Middle frontal gyrus (tissue), 1 donor: Measurements from ENCODE around the gene ATXN2.
"Not testable (repeated sequence)": the region's sequence is repeated elsewhere in the genome, so short reads cannot be mapped to it uniquely, and the experiment has no call there.

ENCODE experiments used
- DNase-seq: peaks from one replicate; pipeline ENCODE4 v3.0.0-alpha.2; 2015; ENCODE audit warnings: low spot score; ENCODE audit errors: extremely low spot score

The ATXN2 gene

DNA sequence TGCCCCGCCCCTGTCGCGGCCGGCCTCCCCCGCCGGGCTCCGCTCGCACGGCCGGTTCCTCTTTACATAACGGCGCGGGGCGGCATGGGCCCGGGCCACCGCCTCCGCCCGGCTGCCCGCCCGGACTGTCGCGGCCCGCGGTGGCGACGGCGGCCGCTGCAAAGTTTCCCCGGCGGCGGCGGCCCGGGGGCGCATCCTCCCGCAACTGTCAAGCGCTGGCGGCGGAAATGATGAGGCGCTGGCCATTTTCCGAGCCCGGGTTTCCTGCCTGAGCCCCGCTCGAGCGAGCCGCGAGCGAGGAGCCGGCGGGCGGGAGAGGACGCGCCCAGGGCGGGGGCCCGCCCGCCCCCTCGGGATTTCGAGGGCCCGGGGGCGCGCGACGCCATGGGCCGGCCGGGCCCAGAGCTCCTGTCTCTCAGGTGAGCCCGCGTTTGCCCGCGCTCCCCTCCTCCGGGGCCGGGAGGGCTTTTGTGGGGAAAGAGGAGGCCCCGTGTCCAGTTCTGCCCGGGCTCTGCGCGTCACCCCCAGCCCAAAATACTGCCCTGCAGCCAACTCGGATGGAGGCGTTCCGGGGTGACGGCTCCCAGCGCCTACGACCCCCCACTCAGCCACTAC lies 193.1 kb downstream of the ATXN2 start, which contains the start of gene SH2B3:
TSS of gene SH2B3 (plus strand) at position 65 of the 615 bp plus-strand sequence. CDS start 12,223 bp downstream, outside the sequence.
- DNase-seq: no peak

DNA sequence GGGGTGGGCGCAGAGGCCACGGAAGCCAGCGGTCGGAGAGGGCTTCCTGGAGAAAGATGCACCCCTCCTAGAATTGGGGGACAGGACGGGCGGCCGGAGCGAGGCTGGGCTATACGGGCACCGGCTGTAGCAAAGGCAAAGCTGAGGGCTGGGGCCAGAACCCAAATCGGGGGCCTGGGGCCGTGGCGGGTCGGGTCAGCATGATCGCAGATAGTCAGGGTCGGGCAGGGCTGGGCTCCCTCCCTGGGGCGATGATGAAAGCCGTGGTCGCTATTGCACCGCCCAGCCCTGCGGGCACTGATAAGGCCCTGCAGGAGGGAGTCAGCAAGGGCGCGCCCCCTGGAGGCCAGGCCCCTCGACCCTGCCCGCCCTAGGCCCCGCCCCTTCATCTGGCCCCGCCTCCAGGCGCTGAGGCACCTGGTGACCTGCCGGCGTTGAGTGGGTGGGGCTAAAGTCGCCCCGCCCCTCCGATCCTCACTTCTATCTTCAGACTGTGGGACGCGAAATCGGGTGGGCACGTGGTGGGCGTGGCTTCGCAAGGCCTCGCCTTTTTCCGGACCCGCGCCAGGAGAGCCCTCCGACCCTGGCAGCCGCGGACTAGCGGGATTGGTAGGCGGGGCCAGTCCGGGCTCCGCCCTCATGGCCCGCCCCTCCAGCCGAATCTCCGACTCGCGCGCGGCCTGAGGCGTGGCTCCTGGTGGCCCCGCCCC lies 193.8 kb downstream of the ATXN2 start:
- DNase-seq: peak; percentile 82

DNA sequence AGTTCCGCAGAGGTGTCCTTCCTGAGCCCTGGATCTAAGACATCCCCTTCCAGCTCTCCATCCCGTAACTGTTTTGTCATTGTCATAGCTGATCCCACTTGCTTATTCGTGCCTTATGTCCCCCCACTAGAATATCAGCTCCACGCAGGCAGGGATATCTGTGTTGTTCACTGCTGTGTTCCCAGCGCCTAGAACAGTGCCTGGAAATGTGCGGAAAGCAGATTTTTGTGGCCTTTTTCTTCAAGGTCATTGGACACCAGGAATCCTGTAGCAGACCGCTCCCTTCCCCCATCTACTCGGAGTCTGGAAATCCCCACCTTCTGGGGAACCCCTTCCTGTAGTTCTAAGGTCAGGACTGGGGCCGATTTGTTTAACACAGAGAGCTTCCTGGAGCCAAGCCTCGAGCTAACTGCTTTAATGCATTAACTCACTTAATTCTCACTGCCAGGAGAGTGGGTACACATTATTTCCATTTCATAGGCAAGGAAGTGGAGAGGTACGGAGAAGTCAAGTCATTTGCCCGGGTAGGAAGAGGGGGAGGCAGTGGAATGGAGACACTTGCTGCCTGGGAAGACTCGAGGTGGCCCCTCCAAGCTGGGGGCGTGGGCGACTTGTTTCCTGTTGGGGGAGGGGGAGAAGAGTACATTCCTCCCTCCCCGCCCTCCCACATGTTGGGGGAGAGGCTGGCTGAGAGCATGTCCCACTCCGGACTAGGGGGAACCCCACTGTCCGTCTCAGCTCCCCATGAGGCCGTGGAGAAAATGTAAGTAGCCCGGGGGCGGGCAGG lies 194.6 kb downstream of the ATXN2 start:
- no peak for DNase-seq

DNA sequence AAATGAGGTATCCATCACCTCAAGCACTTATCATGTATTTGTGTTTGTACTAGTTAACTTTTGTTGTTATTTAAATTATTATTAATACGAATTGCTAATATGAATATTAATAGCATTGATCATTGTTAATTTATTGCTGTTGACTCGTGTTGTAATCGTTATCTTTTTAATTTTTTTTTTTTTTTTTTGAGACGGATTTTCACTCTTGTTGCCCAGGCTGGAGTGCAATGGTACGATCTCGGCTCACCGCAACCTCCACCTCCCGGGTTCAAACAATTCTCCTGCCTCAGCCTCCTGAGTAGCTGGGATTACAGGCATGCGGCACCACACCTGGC lies 196.7 kb downstream of the ATXN2 start:
- not testable (repeated sequence) for DNase-seq
